Lung (tissue), 12 donors: ENCODE measurements around the gene TMEM161A. TPM values are rescaled to one million over a fixed set of nuclear protein-coding genes. Genes with fewer than 3 reads are reported as not detected.

Experiments used
- ATAC-seq: fragments of 200-7000 bp; cut with Tn5 transposase; one replicate; pipeline ENCODE4 v1.9.1; 2020; ENCODE audit warnings: moderate number of reproducible peaks; ENCODE audit not compliant: insufficient read depth, low FRiP score
- DNase-seq, 3 donors: peaks; one replicate each; pipeline ENCODE4 v3.0.0-alpha.2; 2013 to 2017
- H3K27ac ChIP-seq, 2 donors: one replicate each; pipeline ENCODE4 v1.5.1; 2013; ENCODE audit warnings: mild to moderate bottlenecking in 2 of 2, moderate library complexity in 2 of 2, control low read depth in 1 of 2, inconsistent platforms in 1 of 2, low read depth in 1 of 2, low read length in 1 of 2
- H3K27me3 ChIP-seq, 3 donors: one replicate each; pipeline ENCODE4 v1.5.1; 2013; ENCODE audit warnings: low read length in 2 of 3; ENCODE audit not compliant: control insufficient read depth in 3 of 3, insufficient read depth in 3 of 3
- H3K36me3 ChIP-seq, 4 donors: one replicate each; pipeline ENCODE4 v1.5.1; 2013; ENCODE audit warnings: low read length in 4 of 4, mild to moderate bottlenecking in 1 of 4, moderate library complexity in 1 of 4; ENCODE audit not compliant: control insufficient read depth in 4 of 4, insufficient read depth in 4 of 4
- H3K4me1 ChIP-seq, 5 donors: one replicate each; pipeline ENCODE4 v1.5.1; 2013; ENCODE audit warnings: low read length in 5 of 5, mild to moderate bottlenecking in 2 of 5, moderate library complexity in 1 of 5; ENCODE audit not compliant: control insufficient read depth in 5 of 5, insufficient read depth in 5 of 5
- H3K4me3 ChIP-seq: one replicate; pipeline ENCODE4 v1.5.1; 2013; ENCODE audit warnings: mild to moderate bottlenecking, control low read depth, moderate library complexity
- H3K9ac ChIP-seq, 2 donors: one replicate each; pipeline ENCODE4 v1.5.1; 2013; ENCODE audit warnings: low read length in 2 of 2, control low read depth in 1 of 2; ENCODE audit not compliant: insufficient read depth in 1 of 2
- H3K9me3 ChIP-seq, 4 donors: one replicate each; pipeline ENCODE4 v1.5.1; 2013; ENCODE audit warnings: low read length in 3 of 4, mild to moderate bottlenecking in 1 of 4, moderate library complexity in 1 of 4; ENCODE audit not compliant: control insufficient read depth in 4 of 4, insufficient read depth in 3 of 4
- WGBS, 2 donors: extraction: QIAGEN DNeasy Blood & Tissue Kit; methylation state at CpG; one replicate each; pipeline ENCODE4 v1.1.7; 2013; 5-methylcytosine and 5-hydroxymethylcytosine counted together
- polyA plus RNA-seq, 2 donors: library from polyadenylated mRNA; stranded (reverse); fragments of 200-250 nt; gene quantifications; one replicate each; pipeline ENCODE4 v1.2.1, GENCODE V29; 2013
- total RNA-seq, 2 donors: library from RNA; depleted of rRNA in 1 of 2; stranded (reverse); fragments of >200 nt in 1 of 2; gene quantifications; one replicate each; pipeline ENCODE4 v1.2.1, GENCODE V29; 2014 to 2021
- TF ChIP-seq, protein P1 (sequence below): IDR thresholded peaks from 2 replicates; pipeline ENCODE4 v1.5.1; 2012; ENCODE audit warnings: mild to moderate bottlenecking; ENCODE audit errors: control extremely low read depth, extremely low read depth
- donor health status: control.
- donor health status: control.
- donor health status: Bipolar disorder and iron deficiency.
- donor health status: healthy.
- donor health status: DM: yes; HTN: yes; CAD: no.

Gene TMEM161A
- total and polyA plus RNA-seq, 4 donors, result 18.1 to 32.2 (median 23.1) TPM

DNA sequence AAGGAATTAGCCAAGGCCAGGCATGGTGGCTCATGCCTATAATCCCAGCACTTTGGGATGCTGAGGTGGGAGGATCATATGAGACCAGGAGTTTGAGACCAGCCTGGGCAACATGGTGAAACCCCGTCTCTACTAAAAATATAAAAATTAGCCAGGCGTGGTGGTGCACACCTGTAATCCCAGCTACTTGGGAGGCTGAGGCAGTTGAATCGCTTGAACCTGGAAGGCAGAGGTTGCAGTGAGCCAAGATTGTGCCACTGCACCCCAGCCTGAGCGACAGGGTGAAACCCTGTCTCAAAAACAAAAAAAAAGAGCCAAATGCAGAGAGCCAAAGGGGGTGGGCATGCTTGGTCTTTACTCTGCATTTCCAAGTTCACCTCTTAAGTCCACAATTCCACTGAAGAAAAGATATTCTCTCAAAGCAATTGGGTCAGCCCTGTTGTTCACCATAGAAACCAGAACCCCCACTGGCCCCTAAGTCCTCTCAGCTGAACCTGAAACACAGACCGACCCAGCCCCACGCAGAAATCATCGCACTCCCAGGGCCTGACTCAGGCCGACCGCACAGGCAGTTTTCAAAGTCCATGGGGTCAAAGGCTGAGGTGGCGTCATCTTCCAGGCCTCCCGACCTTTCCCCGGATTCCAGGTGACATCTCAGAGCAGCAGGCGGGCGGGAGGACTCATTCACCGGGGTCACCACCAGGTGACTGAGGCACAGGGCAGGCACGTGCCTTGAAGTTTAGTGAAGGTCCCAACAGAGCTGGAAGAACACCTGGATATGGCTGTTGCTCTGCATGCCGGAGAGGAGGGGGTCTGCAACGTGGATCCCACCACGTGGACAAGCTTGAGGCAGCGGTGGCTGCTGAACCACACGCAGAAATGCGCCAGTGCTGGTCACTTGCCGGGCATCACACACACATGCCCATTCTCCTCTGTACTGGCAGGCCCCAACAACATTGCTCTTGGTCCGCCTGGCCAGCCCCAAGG is 41.3 kb downstream of the TMEM161A start:
- Histone ChIP-seq H3K4me3 (no peak overlapping the region), H3K36me3 (peaks cover 0 to 14% (median 7%) of the 10 kb centered on the region in 4 donors), H3K9me3 (no peaks in the 10 kb centered on the region), H3K4me1 (no peaks in the 10 kb centered on the region), H3K9ac (no peak overlapping the region), H3K27me3 (no peaks in the 10 kb centered on the region), H3K27ac (no peak overlapping the region)
- DNase-seq (no peak), ATAC-seq (no peak)
- TF ChIP-seq, protein P1, sequence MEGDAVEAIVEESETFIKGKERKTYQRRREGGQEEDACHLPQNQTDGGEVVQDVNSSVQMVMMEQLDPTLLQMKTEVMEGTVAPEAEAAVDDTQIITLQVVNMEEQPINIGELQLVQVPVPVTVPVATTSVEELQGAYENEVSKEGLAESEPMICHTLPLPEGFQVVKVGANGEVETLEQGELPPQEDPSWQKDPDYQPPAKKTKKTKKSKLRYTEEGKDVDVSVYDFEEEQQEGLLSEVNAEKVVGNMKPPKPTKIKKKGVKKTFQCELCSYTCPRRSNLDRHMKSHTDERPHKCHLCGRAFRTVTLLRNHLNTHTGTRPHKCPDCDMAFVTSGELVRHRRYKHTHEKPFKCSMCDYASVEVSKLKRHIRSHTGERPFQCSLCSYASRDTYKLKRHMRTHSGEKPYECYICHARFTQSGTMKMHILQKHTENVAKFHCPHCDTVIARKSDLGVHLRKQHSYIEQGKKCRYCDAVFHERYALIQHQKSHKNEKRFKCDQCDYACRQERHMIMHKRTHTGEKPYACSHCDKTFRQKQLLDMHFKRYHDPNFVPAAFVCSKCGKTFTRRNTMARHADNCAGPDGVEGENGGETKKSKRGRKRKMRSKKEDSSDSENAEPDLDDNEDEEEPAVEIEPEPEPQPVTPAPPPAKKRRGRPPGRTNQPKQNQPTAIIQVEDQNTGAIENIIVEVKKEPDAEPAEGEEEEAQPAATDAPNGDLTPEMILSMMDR, result no peak
- WGBS, 2 donors, result 93 to 95% methylated on average over 24 of the region's 24 CpGs

DNA sequence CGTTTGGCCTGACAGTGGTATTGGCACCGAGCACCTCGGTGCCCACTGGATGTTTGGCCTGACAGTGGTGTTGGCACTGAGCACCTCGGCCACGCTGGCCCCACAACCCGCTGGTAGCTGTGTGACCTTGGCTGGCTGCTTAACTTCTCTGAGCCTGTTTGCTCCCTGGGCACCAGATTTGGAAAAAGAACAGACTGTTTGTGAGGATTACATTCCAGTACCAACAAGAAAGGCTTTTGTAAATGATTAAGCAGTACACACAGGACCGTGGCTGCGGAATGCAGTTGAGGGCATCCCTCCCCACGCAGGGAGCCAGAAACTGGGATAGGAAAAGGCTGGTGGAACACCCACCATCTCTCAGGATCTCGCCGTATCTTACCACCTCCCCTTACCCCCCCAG is 42.6 kb downstream of the TMEM161A start:
- Histone ChIP-seq H3K9me3 (no peaks in the 10 kb centered on the region), H3K4me1 (no peaks in the 10 kb centered on the region), H3K4me3 (no peak overlapping the region), H3K9ac (no peak overlapping the region), H3K36me3 (peaks cover 0 to 11% (median 5%) of the 10 kb centered on the region in 4 donors), H3K27ac (no peak overlapping the region), H3K27me3 (no peaks in the 10 kb centered on the region)
- no peak for DNase-seq
- TF ChIP-seq, protein P1, result no peak
- no peak for ATAC-seq
- 84 to 85% methylated on average over 11 of the region's 11 CpGs for WGBS, 2 donors

DNA sequence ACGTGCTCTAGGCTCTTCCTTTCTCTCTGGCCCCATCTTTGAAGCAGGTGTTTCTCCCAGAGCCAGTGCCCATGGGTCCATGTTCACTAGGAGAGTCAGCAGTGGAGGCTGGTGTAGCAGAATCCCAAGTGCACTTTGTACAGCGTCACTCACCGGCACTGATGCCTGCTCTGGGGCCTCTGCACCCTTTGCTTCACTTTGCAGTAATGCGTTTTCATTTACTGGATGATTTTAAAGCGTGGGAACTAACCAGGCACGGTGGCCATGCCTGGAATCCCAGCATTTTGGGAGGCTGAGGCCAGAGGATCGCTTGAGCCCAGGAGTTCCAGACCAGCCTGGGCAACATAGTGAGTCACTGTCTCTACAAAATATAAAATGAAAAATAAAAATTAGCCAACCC is 43.8 kb downstream of the TMEM161A start:
- no peaks in the 10 kb centered on the region for H3K27me3 ChIP-seq
- ATAC-seq, result no peak
- DNase-seq, result no peak
- no peaks in the 10 kb centered on the region for H3K9me3 ChIP-seq
- WGBS, 2 donors, result 92 to 94% methylated on average over 7 of the region's 7 CpGs
- no peak overlapping the region for H3K27ac ChIP-seq
- TF ChIP-seq, protein P1, result no peak
- no peak overlapping the region for H3K9ac ChIP-seq
- no peak overlapping the region for H3K4me3 ChIP-seq
- H3K4me1 ChIP-seq, result no peaks in the 10 kb centered on the region
- peaks cover 0 to 11% (median 5%) of the 10 kb centered on the region in 4 donors for H3K36me3 ChIP-seq
